GM19438 (cell line): ENCODE data around the gene RGS10.
A peak's percentile ranks its signal among the peaks of the same experiment; 100 is the strongest.
"Not testable (repeated sequence)": the region's sequence is repeated elsewhere in the genome, so short reads cannot be mapped to it uniquely, and the experiment has no call there.

Experiments
- ATAC-seq: cut with Tn5 transposase; IDR thresholded peaks from one replicate; pipeline ENCODE4 v1.9.1; 2021; ENCODE audit warnings: low read depth; ENCODE audit not compliant: unreplicated experiment

Gene RGS10, protein sequence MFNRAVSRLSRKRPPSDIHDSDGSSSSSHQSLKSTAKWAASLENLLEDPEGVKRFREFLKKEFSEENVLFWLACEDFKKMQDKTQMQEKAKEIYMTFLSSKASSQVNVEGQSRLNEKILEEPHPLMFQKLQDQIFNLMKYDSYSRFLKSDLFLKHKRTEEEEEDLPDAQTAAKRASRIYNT

DNA sequence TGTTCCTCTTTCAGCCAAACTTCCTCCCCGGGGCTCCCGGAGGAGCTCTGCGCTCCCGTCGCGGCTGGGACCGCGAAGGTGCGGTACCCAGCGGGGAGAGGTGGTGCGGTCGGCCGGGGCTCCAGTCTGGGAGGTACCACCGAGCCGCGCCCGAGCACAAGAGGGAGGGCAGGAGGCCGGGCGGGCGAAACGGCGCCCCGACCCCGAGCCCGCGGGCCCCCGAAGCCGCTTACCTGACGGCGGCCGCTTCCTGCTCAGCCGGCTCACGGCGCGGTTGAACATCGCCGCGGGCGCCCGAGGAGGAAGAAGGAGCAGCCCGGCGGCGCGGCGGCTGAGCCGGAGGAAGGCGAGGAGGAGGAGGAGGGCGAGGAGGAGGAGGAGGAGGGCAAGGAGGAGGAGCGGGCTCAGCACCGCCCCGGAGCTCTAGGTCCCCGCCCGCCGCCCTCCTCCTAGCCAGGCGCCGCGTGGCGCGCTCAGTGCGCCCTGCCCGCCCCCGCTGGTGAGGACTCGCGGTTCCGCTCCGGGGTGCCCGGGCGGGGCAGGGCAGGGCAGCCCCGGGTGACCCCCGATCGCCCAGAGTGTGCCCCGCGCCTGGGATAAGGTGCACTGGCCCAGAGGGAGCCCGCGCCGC lies at the start of gene RGS10:
TSS of gene RGS10 (minus strand) at position 363 of the 631 bp plus-strand sequence. CDS start at position 282, 81 bp downstream.
- peak; percentile 75 for ATAC-seq

DNA sequence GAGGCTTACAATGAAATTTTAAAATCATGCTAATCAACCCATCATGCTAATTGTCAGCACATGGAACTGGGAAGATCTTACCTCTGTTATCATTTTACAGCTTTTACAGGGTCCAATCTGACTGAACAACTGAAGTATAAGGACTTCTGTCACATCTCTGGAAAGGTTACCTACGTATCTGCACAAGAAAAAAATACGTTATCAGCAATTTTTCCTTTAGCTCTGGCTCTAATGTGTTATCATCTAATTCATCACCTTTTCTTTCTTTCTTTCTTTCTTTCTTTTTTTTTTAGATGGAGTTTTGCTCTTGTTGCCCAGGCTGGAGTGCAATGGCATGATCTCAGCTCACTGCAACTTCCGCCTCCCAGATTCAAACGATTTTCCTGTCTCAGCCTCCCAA lies 45.6 kb upstream of the RGS10 start:
- no peak for ATAC-seq

DNA sequence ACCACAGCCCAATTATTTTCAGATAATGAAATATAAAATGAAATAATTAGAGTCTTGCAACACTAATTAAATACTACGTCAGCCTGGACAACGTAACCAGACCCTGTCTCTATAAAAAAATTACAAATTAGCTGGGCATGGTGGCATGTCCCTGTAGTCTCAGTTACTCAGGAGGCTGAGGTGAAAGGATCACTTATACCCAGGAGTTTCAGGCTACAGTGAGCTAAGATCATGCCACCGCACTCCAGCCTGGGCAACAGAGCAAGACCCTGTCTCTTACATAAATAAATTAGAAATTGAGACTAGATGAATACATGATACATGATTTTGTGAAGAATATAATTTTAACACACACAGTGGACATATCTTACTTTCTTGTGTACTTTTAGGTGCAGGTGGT lies 35.8 kb upstream of the RGS10 start:
- no peak for ATAC-seq

DNA sequence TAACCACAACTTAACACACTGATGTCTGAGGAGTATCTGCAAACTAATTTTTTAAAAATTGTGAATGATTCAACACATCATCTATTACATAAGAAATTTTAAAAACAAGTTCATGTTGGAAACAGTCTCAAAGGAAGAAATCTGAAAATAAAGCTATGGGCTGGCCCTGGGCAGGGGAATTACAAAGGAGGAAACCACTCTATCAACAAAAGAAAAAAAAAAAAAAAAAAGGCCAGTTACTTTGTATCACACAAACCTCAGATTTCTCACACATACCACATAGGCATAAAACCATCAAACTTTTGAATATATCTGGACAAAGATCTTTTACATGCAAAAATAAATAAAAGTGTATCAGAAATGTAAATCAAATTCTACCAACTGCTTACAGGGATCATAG lies 33.5 kb upstream of the RGS10 start:
- ATAC-seq = no peak

DNA sequence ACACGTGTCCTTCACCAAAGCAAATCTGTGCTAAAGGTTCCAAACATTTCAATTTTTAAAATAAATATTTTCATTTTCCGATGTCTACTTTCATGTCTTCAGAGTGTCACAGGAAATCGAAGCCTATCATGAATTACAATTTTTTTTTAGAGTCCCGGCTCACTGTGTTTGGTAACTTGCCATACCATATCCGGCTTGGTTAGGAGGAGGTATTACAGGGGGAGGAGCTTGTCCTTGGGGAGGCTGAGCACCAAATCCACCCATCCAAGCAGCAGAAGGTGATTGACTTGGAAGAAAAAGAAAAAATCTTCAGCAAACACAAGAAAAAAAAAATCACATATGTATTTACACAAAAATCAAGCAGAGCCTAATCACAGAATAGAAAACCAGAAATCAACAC lies 33.0 kb upstream of the RGS10 start:
- ATAC-seq = no peak

DNA sequence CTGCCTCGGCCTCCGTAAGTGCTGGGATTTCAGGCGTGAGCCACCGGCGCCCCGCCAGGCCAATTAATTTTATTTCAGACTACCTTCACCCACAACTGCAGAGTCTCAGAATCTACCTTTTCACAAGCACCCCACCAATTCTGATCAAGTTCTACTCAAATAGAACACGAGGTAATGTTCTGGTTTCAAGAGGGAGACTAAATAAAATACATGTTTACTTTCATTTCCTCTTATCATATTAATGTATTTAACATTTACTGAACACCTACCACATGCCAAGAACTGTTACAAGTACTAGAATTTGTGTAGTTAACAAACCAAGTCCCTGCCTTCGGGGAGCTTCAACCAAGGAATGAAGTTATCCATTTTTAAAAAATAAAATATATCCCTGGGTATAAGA lies 25.5 kb upstream of the RGS10 start:
- ATAC-seq = no peak

DNA sequence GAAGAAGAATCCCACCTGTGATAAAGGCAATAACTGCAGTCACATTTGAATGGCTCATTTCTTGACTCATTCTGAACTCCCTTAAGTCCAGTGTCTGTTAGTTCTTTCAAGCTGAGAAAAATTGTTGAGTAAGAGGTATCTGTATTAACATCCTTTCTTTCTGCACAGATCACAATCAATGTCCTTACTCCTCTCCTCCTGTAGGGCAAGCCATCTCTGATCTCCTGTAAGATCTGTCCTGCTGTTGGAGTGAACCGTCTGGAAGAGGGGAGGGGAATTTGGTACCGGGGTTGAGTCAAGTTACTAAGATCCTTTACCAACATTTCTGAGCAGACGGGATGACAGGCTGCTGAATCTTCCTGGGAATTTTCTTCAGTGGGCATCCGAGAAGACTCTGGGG lies 19.6 kb upstream of the RGS10 start:
- ATAC-seq = no peak

DNA sequence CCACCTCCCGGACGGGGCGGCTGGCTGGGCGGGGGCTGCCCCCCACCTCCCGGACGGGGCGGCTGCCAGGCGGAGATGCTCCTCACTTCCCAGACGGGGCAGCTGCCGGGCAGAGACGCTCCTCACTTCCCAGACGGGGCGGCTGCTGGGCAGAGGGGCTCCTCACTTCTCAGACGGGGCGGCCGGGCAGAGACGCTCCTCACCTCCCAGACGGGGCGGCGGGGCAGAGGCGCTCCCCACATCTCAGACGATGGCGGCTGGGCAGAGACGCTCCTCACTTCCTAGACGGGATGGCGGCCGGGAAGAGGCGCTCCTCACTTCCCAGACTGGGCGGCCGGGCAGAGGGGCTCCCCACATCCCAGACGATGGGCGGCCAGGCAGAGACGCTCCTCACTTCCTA lies 17.0 kb upstream of the RGS10 start:
- ATAC-seq = not testable (repeated sequence)

DNA sequence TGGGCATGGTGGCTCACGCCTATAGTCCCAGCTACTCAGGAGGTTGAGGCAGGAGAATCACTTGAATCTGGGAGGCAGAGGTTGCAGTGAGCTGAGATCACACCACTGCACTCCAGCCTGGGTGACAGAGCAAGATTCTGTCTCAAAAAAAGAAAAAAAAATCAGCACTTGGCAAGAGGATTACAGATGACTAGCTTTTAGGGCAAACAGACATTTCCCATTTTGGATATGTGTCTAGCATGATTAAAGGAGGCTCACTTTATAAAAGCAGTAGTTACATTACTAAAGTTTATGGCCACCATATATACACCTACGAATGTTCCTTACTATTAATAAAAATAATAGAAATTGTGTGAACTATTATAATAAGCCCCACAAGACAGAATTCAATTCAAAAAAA lies 13.6 kb upstream of the RGS10 start:
- not testable (repeated sequence) for ATAC-seq

DNA sequence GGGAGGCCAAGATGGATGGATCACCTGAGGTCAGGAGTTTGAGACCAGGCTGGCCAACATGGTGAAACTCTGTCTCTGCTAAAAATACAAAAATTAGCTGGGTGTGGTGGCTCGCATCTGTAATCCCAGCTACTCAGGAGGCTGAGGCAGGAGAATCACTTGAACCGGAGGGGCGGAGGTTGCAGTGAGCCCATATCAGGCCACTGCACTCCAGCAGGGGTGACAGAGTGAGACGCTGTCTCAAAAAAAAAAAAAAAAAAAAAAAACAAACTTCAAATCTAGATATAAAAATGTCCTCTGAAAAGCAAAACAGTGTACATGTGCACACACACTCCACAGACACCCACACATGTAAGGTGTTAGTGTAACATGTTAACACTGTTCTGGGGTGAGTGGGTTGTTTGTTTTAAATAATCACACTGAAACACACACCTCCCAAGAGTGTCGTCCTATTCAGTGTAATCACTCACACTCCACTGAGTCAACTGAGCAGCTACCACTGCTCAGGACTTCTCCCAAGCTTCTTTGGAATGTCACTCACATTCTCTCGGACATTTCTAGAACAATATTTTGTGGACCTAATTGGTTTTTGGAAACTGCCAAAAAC lies 12.8 kb upstream of the RGS10 start:
- ATAC-seq = no peak

DNA sequence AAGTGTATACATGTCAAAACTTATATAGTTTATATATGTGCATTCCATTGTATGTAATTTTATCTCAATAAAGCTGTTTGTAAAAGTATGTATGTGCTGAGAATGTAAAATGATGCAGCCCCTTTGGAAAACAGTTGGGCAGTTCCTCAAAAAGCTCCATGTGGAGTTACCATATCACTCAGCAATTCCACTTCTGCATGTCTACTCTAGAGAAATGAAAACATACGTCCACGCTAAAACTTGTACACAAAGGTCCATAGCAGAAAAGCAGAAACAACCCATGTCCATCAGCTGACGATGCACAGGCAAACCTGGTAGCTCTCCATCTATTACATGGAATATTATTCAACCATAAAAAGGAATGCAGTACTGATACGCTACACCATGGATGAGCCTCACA lies 8.3 kb upstream of the RGS10 start:
- ATAC-seq = no peak

DNA sequence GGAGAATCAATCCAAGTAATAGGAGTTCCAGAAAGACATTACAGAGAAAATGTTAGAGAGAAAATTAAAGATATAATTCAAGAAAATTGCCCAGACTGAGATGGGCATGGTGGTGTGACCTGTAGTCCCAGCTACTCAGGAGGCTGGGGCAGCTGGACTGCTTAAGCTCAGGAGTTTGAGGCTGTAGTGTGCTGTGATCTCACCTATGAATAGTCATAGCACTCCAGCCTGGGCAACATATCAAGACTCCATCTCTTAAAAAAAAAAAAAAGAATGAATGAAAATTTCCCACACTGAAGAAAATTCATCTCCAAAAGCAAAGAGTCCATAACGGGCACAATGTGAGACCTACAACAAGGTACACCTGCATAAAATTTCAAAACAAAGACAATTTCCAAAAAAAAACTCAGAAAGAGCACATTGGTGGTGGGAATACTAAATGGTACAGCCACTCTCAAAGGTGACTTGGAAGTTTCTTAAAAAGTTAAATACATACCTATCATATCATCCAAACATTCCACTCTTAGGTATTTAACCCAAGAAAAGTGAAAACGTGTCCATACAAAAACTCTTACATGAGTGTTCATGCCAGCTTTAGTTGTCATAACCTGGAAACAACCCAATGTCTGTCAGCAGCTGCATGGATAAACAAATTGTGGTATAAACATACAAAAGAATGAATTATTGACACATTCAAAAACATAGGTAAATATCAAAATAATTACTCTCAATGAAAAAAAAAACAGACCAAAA lies 6.9 kb upstream of the RGS10 start:
- no peak for ATAC-seq

DNA sequence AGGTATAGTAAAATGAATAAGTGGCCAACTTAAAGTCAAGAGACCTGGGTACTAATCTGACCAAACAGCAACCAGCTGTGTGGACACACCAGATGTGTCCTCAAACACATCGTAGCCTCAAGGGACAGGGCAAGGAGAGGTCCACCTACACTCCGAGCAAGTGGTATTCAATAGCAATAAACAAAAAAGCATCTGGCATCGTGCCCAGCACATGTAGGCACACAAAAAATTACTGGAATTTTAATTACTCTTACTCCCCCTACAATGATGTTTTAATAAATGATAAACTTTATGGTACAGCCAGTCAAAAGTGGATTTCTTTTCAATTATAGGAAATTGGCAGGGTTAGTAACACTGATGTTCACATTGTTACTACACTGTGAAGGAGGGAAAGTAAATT lies 3.5 kb upstream of the RGS10 start:
- ATAC-seq = no peak

DNA sequence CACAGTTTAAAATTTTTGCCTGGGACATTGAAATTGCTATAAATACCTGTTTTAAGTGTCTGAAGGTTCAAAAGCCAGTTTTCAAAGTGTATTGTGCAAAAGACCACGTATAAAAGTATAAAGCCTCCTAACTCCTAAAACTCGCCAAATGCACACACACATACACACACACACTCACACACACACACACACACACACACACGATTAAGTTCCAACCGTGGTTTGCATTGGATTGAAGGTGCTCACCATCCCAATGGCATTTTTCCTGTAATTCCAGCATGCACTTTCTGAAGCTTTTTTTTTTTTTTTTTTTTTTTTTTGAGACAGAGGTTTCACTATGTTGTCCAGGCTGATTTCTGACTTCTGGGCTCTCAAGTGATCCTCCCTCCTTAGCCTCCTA lies 2.8 kb upstream of the RGS10 start:
- ATAC-seq = no peak

DNA sequence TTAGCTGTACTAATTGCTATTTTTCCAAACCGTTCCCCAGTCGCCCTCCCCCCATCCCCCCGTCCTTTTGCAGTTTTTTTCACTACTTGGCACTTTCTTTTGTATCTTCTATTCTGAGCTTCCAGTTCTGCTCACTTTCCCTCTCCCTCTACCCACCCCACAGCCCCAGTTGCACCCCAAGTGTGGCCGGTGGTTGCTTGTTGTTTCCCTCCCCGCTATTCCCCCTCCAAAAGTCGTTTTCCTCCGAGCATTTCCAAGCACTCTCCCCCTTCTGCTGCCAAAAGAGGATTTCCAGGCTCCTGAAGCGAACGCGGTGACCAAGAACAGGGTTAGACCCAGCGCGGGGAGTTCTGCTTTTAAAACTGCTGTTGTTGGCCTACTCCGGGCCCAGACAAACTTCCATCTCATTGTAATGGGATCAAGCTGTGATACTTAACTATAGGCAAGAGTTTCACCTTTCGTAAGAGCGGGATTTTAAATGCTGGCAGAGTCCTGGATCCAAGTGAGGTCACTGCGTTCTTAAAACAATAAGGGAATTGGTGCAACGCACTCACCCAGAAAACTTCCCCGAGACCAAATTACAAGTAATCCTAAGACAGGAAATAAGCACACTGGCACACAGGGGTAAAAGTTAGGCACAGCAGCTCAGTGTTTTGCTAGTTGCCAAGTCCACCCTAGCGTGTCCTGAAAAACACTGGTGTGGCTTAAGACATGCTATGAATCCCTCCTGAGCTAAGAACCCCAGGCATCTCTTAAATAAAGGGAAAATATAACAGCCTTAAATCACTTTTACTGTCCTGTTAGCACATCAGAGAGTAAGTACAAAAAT lies 1.5 kb upstream of the RGS10 start:
- ATAC-seq = no peak

DNA sequence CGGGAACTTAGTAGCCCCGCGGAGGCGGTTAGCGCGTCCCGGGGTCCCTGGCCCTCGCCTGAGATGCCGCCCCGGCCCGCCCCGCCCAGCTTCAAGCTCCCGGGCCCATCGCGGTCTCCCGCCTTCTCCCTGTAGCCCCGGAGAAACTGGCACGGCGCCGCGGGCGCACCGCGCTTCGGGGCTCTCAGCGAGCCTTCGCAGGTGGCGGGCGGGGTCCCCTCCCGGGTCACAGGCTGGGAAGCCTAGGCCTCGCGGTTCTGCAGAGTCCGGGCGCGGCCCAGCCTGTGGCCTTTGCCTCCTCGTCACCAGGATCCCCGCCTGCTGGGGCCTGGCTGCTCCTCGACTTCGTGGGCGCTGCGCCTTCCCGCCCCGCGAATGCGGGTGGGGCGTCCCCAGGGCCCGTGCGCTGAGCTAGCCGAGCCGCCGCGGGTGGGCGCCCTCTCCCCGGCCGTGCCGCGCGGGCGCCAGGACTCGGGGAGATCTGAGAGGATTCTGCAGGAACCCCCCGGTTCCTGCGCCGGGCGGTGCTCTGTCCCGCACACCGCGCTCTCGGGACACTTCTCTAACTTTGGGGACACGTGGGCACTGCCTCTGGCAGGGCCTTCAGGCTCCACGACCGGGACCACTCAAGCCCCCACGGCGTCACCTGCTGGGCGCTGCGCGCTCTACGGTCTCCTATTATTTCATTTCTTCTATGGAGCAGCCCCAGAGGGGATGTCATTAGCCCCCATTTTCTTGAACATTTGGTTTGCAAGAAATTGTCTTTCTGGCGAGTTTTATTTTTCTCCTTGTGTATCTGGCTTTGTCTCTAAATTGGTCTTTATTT lies 682 bp upstream of the RGS10 start:
- peak; percentile 37 for ATAC-seq

DNA sequence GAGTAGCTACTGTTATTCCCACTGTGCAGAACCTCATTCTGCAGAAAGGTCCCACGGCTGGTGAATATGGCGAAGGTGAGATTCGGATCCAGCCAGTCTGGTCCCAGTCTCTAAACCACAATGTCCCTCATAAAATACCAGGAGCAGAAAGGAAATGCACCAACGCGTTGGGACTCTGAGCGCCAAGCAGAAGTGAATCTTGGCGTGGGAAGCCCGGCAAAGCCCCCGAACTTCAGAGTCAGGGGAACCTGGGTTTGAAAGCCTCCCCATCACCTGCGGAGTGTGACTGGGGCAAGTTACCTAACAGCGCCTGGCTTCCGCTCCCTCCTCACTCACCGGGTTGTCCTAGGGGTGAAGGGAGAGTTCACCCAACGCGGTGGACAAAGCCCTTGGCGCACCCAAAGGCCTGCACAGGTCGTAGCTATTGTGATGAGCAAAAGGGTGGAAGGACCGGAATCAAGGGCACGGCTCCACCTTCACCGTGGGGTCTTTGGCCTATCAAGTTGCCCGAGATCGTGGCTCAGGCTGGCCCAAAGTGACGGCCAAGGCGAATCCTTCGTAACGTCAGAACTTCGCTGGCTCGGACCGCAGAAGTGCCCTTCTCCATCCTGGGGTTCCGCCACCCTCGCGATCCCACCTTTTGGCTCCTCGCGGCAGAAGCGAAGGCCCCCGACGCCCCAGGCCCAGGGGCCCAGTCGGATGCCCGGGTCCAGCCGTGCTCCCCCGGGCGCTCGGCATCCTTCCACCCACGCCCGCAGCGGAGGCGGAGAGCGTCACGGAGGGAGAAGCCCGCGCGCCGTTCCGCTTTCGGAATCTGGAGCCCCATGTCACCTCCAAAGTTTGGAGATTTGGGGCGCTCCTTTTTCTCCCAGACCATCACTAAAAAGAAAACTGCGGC lies 811 bp downstream of the RGS10 start:
- ATAC-seq = no peak

DNA sequence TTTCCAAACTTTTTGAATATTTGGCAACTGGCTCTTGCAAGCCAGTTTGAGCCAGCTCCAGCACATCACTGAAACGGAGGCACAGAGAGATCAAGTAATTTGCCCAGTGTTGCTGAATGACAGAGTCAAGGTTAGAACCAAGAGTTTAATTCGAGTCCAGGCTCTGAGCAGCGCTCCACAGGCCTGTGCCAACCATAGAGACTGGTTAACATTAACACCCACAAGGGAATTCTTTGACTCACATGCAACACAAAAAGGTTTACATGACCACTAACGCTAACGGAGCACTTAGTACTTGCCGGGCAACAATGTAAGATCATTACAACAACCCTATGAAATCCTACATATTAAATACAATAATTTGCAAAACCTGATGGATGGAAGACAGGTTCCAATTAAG lies 1.5 kb downstream of the RGS10 start:
- no peak for ATAC-seq

DNA sequence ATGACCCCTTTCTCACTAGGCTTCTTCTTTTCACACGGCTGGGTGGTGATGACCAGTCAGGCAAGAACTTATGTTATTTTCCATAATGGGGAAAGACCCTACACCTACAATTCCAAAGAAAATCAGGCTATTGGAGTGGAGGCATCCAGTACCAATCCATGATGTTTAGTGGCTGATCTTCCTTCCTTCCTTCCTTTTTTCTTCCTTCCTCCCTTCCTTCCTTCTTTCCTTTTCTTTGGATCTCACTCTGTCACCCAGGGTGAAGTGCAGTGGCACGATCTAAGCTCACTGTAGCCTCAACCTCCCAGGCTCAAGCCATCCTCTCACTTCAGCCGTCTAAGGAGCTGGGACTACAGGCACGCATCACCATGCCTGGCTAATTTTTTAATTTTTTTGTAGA lies 2.5 kb downstream of the RGS10 start:
- ATAC-seq = no peak
